Panc1 (cell line): ENCODE data around the gene NUP62CL. TPM values are rescaled to one million over a fixed set of nuclear protein-coding genes. Genes with fewer than 3 reads are reported as not detected.

Experiments
- ATAC-seq: fragments of 200-7000 bp; cut with Tn5 transposase; 2 replicates; pipeline ENCODE4 v1.9.1; 2020; ENCODE audit warnings: mild to moderate bottlenecking, moderate library complexity
- BruUV-seq: library from RNA; stranded (reverse); fragments of 400-500 nt; replicated peaks from 2 replicates; lab custom pipeline; 2021; lab: Mats Ljungman, UMichigan
- CTCF ChIA-PET: fragments of 300-600 bp; sonication (Branson Sonifier 250); formaldehyde crosslinking; loops from one replicate; lab custom pipeline; 2022; ENCODE audit warnings: antibody characterized with exemption; lab: Charles Lee
- POLR2A ChIA-PET: fragments of 300-600 bp; sonication (Branson Sonifier 250); formaldehyde crosslinking; loops from one replicate; lab custom pipeline; 2022; ENCODE audit warnings: antibody characterized with exemption; lab: Charles Lee
- DNase-seq: peaks from one replicate; pipeline ENCODE4 v3.0.0-alpha.2; 2010; ENCODE audit warnings: low read depth, low spot score
- H3K27ac ChIP-seq: 2 replicates; pipeline ENCODE4 v1.5.1; 2011; ENCODE audit warnings: mild to moderate bottlenecking, low read length, inconsistent platforms
- H3K27me3 ChIP-seq: fragments of 200-500 bp; sonication (Bioruptor generic); 2 replicates; pipeline ENCODE4 v1.6.0; 2014; ENCODE audit warnings: low read length, inconsistent platforms; ENCODE audit not compliant: control insufficient read depth, insufficient read depth
- H3K36me3 ChIP-seq: fragments of 200-500 bp; sonication (Bioruptor generic); 2 replicates; pipeline ENCODE4 v1.5.1; 2014; ENCODE audit warnings: inconsistent platforms, mild to moderate bottlenecking, low read length, moderate library complexity; ENCODE audit not compliant: control insufficient read depth, insufficient read depth
- H3K4me1 ChIP-seq: 2 replicates; pipeline ENCODE4 v1.5.1; 2011; ENCODE audit warnings: inconsistent platforms, mild to moderate bottlenecking, low read length, moderate library complexity; ENCODE audit not compliant: control insufficient read depth, insufficient read depth
- H3K4me3 ChIP-seq, 2 experiments: 2 replicates each; pipeline ENCODE4 v1.5.1; 2011 to 2012; ENCODE audit warnings: low read depth in 2 of 2, low read length in 2 of 2, mild to moderate bottlenecking in 2 of 2, inconsistent platforms in 1 of 2, moderate library complexity in 1 of 2
- H3K9me3 ChIP-seq: fragments of 200-500 bp; sonication (Bioruptor generic); 2 replicates; pipeline ENCODE4 v1.5.1; 2014; ENCODE audit warnings: low read depth, mild to moderate bottlenecking, inconsistent platforms, low read length, moderate library complexity; ENCODE audit not compliant: control insufficient read depth, insufficient read depth
- POLR2AphosphoS5 ChIP-seq: IDR thresholded peaks from 2 replicates; pipeline ENCODE4 v1.6.1; 2012; ENCODE audit warnings: mild to moderate bottlenecking, low read depth, low read length, moderate library complexity
- SIN3A ChIP-seq: IDR thresholded peaks from 2 replicates; pipeline ENCODE4 v1.6.1; 2012; ENCODE audit warnings: low read depth, mild to moderate bottlenecking, low read length, moderate library complexity, borderline replicate concordance; ENCODE audit not compliant: insufficient read depth
- TCF7L2 ChIP-seq: IDR thresholded peaks from 2 replicates; pipeline ENCODE4 v1.6.1; 2011; ENCODE audit warnings: mild to moderate bottlenecking, low read depth, low read length, inconsistent platforms
- in situ Hi-C: cut with HindIII; loops from 2 replicates; pipeline ENCODE4 v1.10.0; 2016; ENCODE audit warnings: low sequenced_read_pairs, low pct_unique_long_range_greater_than_20kb
- intact Hi-C: fragments of 100-400 bp; cut with micrococcal nuclease; formaldehyde crosslinking; loops from one replicate; pipeline ENCODE4 v1.10.0; 2022; ENCODE audit not compliant: unreplicated experiment
- total RNA-seq: library from RNA; stranded (reverse); gene quantifications from one replicate; pipeline ENCODE4 v1.2.1, GENCODE V29; 2021; ENCODE audit not compliant: unreplicated experiment
- TF ChIP-seq, protein P1 (sequence below), 2 experiments: IDR thresholded peaks; 2 replicates each; pipeline ENCODE4 v1.6.1; 2011 to 2012; ENCODE audit warnings: low read depth in 2 of 2, control low read depth in 1 of 2, low read length in 1 of 2, mild to moderate bottlenecking in 1 of 2, moderate library complexity in 1 of 2; ENCODE audit not compliant: insufficient read depth in 1 of 2
- TF ChIP-seq, protein P2 (sequence below): fragments of 450-650 bp; IDR thresholded peaks from 2 replicates; pipeline ENCODE4 v1.5.1; 2017; ENCODE audit warnings: mild to moderate bottlenecking

The NUP62CL gene
- total RNA-seq, 1 experiment from 2014 or later = 1.1 TPM

DNA sequence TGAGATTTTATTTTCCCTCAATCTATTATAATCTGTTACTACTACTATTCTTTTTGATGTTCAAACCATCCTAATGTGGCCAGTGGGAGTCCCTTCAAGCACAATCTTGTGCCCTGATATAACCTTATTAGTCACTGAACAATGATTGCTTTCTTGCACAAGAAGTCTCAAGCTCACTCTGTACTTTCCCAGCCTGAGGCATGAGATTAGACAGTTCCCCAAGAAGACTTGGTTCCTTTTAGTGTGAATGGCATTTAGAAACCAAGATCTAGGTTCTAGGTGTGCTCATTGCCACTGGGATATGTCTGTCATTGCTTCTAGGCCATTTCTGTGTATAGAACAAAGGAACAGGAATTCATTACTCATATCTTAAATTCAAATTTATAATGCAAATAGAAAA lies 59.6 kb downstream of the NUP62CL start:
- in situ Hi-C loops = no loop called here
- H3K4me3 ChIP-seq = no peak overlapping the region
- H3K4me1 ChIP-seq = no peaks in the 10 kb centered on the region
- no peak overlapping the region for H3K27ac ChIP-seq
- intact Hi-C loops = no loop called here
- no peak for DNase-seq
- no peaks in the 10 kb centered on the region for H3K36me3 ChIP-seq
- ChIA-PET CTCF (no interaction called here), POLR2A (no interaction called here)
- no TSS peak for BruUV-seq
- H3K27me3 ChIP-seq = no peaks in the 10 kb centered on the region
- ATAC-seq = no peak
- TF ChIP-seq TCF7L2 (no peak), POLR2AphosphoS5 (no peak), SIN3A (no peak)
- TF ChIP-seq, protein P1, sequence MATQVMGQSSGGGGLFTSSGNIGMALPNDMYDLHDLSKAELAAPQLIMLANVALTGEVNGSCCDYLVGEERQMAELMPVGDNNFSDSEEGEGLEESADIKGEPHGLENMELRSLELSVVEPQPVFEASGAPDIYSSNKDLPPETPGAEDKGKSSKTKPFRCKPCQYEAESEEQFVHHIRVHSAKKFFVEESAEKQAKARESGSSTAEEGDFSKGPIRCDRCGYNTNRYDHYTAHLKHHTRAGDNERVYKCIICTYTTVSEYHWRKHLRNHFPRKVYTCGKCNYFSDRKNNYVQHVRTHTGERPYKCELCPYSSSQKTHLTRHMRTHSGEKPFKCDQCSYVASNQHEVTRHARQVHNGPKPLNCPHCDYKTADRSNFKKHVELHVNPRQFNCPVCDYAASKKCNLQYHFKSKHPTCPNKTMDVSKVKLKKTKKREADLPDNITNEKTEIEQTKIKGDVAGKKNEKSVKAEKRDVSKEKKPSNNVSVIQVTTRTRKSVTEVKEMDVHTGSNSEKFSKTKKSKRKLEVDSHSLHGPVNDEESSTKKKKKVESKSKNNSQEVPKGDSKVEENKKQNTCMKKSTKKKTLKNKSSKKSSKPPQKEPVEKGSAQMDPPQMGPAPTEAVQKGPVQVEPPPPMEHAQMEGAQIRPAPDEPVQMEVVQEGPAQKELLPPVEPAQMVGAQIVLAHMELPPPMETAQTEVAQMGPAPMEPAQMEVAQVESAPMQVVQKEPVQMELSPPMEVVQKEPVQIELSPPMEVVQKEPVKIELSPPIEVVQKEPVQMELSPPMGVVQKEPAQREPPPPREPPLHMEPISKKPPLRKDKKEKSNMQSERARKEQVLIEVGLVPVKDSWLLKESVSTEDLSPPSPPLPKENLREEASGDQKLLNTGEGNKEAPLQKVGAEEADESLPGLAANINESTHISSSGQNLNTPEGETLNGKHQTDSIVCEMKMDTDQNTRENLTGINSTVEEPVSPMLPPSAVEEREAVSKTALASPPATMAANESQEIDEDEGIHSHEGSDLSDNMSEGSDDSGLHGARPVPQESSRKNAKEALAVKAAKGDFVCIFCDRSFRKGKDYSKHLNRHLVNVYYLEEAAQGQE (IDR thresholded peaks at IDR 0.05; ENCODE audit: insufficient read depth in 1 of 2, low read depth in 2 of 2, low read length in 1 of 2) = no peak
- TF ChIP-seq, protein P2, sequence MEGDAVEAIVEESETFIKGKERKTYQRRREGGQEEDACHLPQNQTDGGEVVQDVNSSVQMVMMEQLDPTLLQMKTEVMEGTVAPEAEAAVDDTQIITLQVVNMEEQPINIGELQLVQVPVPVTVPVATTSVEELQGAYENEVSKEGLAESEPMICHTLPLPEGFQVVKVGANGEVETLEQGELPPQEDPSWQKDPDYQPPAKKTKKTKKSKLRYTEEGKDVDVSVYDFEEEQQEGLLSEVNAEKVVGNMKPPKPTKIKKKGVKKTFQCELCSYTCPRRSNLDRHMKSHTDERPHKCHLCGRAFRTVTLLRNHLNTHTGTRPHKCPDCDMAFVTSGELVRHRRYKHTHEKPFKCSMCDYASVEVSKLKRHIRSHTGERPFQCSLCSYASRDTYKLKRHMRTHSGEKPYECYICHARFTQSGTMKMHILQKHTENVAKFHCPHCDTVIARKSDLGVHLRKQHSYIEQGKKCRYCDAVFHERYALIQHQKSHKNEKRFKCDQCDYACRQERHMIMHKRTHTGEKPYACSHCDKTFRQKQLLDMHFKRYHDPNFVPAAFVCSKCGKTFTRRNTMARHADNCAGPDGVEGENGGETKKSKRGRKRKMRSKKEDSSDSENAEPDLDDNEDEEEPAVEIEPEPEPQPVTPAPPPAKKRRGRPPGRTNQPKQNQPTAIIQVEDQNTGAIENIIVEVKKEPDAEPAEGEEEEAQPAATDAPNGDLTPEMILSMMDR = no peak
- no peaks in the 10 kb centered on the region for H3K9me3 ChIP-seq

DNA sequence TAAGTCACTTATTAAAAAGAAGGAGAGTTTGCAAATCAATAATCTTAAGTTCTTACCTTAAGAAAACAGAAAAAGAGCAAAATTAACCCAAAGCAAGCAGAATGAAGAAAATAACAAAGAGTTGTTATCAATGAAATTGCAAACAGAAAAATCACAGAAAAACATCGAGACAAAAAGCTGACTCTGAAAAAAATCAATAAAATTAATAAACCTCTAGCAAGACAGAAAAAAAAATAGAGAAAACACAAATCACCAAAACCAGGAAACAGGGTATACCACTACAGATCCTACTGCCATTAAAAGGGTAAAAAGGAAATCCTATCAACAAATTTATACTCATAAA lies 70.3 kb downstream of the NUP62CL start:
- intact Hi-C loops (no loop called here), in situ Hi-C loops (no loop called here)
- CTCF ChIA-PET = no interaction called here
- Histone ChIP-seq H3K27ac (no peak overlapping the region), H3K9me3 (no peaks in the 10 kb centered on the region), H3K36me3 (no peaks in the 10 kb centered on the region), H3K4me1 (no peaks in the 10 kb centered on the region), H3K4me3 (no peak overlapping the region), H3K27me3 (no peaks in the 10 kb centered on the region; the same call in 1 of the 2 replicates)
- DNase-seq = no peak
- TF ChIP-seq TCF7L2 (no peak), POLR2AphosphoS5 (no peak), SIN3A (no peak)
- TF ChIP-seq, protein P1 (IDR thresholded peaks at IDR 0.05; ENCODE audit: insufficient read depth in 1 of 2, low read depth in 2 of 2, low read length in 1 of 2) = no peak
- TF ChIP-seq, protein P2 = no peak
- ATAC-seq = no peak
- POLR2A ChIA-PET = no interaction called here
- BruUV-seq = no TSS peak
